ENCODE data around the gene RPL13.

The RPL13 gene

GRCh38 chr16:89555780-89556179 is 4.7 kb upstream of the RPL13 start:
- DNase-seq (ENCODE audit: insufficient read length, low spot score) (no peak), FAIRE-seq (no peak)
- TF ChIP-seq CTCF (IDR thresholded peaks at IDR 0.05; ENCODE audit: insufficient read depth, missing control alignments): no peak

- no peak for FAIRE-seq
- TF ChIP-seq CTCF (IDR thresholded peaks at IDR 0.05; ENCODE audit: insufficient read depth, missing control alignments): peak; percentile 64
- DNase-seq (ENCODE audit: insufficient read length, low spot score): no peak
Measured at GRCh38 chr16:89556750-89557689, 3.5 kb upstream of the RPL13 start.

GRCh38 chr16:89557690-89558490 is 2.6 kb upstream of the RPL13 start:
- DNase-seq (ENCODE audit: insufficient read length, low spot score): no peak
- no peak for FAIRE-seq
- TF ChIP-seq CTCF (IDR thresholded peaks at IDR 0.05; ENCODE audit: insufficient read depth, missing control alignments): no peak

GRCh38 chr16:89561142-89561883 is 831 bp downstream of the RPL13 start:
- no peak for DNase-seq (ENCODE audit: insufficient read length, low spot score)

GRCh38 chr16:89561884-89562599 is 1.6 kb downstream of the RPL13 start:
- FAIRE-seq: no peak
- no peak for TF ChIP-seq CTCF (IDR thresholded peaks at IDR 0.05; ENCODE audit: insufficient read depth, missing control alignments)
- DNase-seq (ENCODE audit: insufficient read length, low spot score): no peak

More at GRCh38 chr16:89561142-89561883, 831 bp downstream of the RPL13 start:
- no peak for TF ChIP-seq CTCF (IDR thresholded peaks at IDR 0.05; ENCODE audit: insufficient read depth, missing control alignments)
- FAIRE-seq: no peak

- FAIRE-seq: no peak
Measured at GRCh38 chr16:89562939-89563338, 2.5 kb downstream of the RPL13 start.

More at GRCh38 chr16:89562939-89563338, 2.5 kb downstream of the RPL13 start:
- TF ChIP-seq CTCF (IDR thresholded peaks at IDR 0.05; ENCODE audit: insufficient read depth, missing control alignments): no peak
- no peak for DNase-seq (ENCODE audit: insufficient read length, low spot score)
